OCI-LY7 (cell line): ENCODE data around the gene STON1. TPM values are rescaled to one million over a fixed set of nuclear protein-coding genes. Genes with fewer than 3 reads are reported as not detected.

ENCODE experiments used
- BruUV-seq: library from RNA; stranded (reverse); fragments of 400-500 nt; replicated peaks from 2 replicates; lab custom pipeline; 2021; lab: Mats Ljungman, UMichigan
- CTCF ChIA-PET: fragments of 300-600 bp; sonication (Branson Sonifier 250); formaldehyde crosslinking; loops from one replicate; lab custom pipeline; 2022; ENCODE audit warnings: antibody characterized with exemption; ENCODE audit not compliant: unreplicated experiment; lab: Charles Lee
- POLR2A ChIA-PET: fragments of 300-600 bp; sonication (Branson Sonifier 250); formaldehyde crosslinking; loops from one replicate; lab custom pipeline; 2022; ENCODE audit warnings: antibody characterized with exemption; lab: Charles Lee
- DNase-seq: peaks from one replicate; pipeline ENCODE4 v3.0.0-alpha.2; 2015; ENCODE audit warnings: low spot score
- H2AFZ ChIP-seq: fragments of 200-600 bp; sonication (generic), shearing (Covaris generic); 2 replicates; pipeline ENCODE4 v1.6.1; 2014; ENCODE audit warnings: mild to moderate bottlenecking, antibody characterized with exemption, low read length, moderate library complexity
- H3K27ac ChIP-seq: fragments of 200-600 bp; sonication (generic); 2 replicates; pipeline ENCODE4 v1.5.1; 2014; ENCODE audit warnings: mixed run types, low read depth, mild to moderate bottlenecking, moderate library complexity, low read length, inconsistent platforms; ENCODE audit not compliant: poor library complexity, severe bottlenecking
- H3K36me3 ChIP-seq: fragments of 200-600 bp; sonication (generic); 2 replicates; pipeline ENCODE4 v1.6.1; 2014; ENCODE audit warnings: mild to moderate bottlenecking, antibody characterized with exemption, low read length, moderate library complexity, mixed read lengths; ENCODE audit not compliant: insufficient read depth
- H3K4me1 ChIP-seq: fragments of 200-600 bp; sonication (generic); 2 replicates; pipeline ENCODE4 v1.5.1; 2014; ENCODE audit warnings: mild to moderate bottlenecking, low read length; ENCODE audit not compliant: insufficient read depth, poor library complexity, severe bottlenecking
- H3K4me2 ChIP-seq: fragments of 200-600 bp; sonication (generic); 2 replicates; pipeline ENCODE4 v1.6.1; 2014; ENCODE audit warnings: mild to moderate bottlenecking, low read length
- H3K4me3 ChIP-seq: fragments of 200-600 bp; sonication (generic); 2 replicates; pipeline ENCODE4 v1.5.1; 2014; ENCODE audit warnings: mild to moderate bottlenecking, low read depth, low read length; ENCODE audit not compliant: poor library complexity, severe bottlenecking
- H3K79me2 ChIP-seq: fragments of 200-600 bp; sonication (generic); 2 replicates; pipeline ENCODE4 v1.6.1; 2016; ENCODE audit warnings: low read depth, mild to moderate bottlenecking, low read length, moderate library complexity, mixed read lengths; ENCODE audit not compliant: insufficient read depth
- H3K9me2 ChIP-seq: fragments of 200-600 bp; sonication (generic); 2 replicates; pipeline ENCODE4 v1.6.1; 2016; ENCODE audit warnings: mild to moderate bottlenecking, low read length, mixed read lengths; ENCODE audit not compliant: insufficient read depth
- H3K9me3 ChIP-seq: fragments of 200-600 bp; sonication (generic); 2 replicates; pipeline ENCODE4 v1.6.1; 2014; ENCODE audit warnings: mild to moderate bottlenecking, mixed run types, low read length, mixed read lengths
- H4K20me1 ChIP-seq: fragments of 200-600 bp; sonication (generic); 2 replicates; pipeline ENCODE4 v1.6.1; 2014; ENCODE audit warnings: mild to moderate bottlenecking, antibody characterized with exemption, low read length, moderate library complexity, mixed read lengths; ENCODE audit not compliant: insufficient read depth
- CTCF ChIP-seq: fragments of 200-600 bp; sonication (generic); conservative IDR thresholded peaks from 2 replicates; pipeline ENCODE4 v1.5.1; 2014; ENCODE audit warnings: mild to moderate bottlenecking, antibody characterized with exemption, low read length, moderate library complexity, mixed read lengths
- EZH2phosphoT487 ChIP-seq: fragments of 200-600 bp; sonication (generic); IDR thresholded peaks from 2 replicates; pipeline ENCODE4 v1.6.1; 2018; ENCODE audit warnings: low read depth, borderline replicate concordance, mild to moderate bottlenecking, mixed run types, antibody characterized with exemption, low read length, moderate library complexity, mixed read lengths
- intact Hi-C: fragments of 100-400 bp; cut with micrococcal nuclease; formaldehyde crosslinking; loops from one replicate; pipeline ENCODE4 v1.10.0; 2022; ENCODE audit not compliant: unreplicated experiment
- total RNA-seq, 2 experiments: library from RNA; depleted of rRNA in 1 of 2; stranded (reverse); fragments of >200 nt in 1 of 2; shearing (Covaris generic) in 1 of 2; gene quantifications; 2 replicates each; pipeline ENCODE4 v1.2.3, GENCODE V29; 2014 to 2022

STON1 gene
- total RNA-seq, 2 experiments from 2014 or later, result 0.51 to 0.88 TPM

DNA sequence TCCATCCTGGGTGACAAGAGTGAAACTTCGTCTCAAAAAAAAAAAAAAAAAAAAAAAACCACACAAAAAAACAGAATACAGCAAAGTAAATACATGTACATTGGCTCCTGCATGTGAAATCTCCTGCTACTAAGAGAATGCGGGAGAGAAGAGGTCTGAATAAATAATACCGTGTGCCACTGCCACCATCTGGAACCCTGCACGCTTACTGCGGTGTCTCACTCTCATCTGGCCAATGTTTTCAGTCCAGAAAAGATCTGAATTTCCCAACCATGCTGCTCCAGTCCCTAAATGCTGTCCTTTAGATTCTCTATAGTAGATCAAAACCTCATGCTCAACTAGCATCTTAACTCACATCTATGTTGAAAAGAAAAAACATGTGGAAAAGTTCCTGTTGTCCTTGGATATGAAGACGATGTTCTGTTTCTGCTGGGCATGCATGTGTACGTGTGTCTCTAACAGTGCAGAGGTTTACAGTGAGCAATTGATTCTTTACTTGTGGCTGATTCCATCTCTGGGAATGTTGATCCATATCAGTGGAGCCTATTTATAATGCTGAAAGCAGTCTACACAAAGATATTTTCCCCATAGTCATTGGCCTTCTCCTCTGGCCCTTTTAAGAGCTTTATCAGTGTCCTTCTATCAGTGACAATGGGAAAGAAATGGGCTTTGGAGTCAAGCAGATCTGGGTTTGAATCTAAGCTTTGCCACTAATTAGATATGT is 11.9 kb downstream of the STON1 start:
- Histone ChIP-seq H4K20me1 (no peaks in the 10 kb centered on the region), H2AFZ (no peak overlapping the region), H3K36me3 (no peaks in the 10 kb centered on the region), H3K79me2 (no peaks in the 10 kb centered on the region), H3K4me3 (no peak overlapping the region), H3K9me2 (no peaks in the 10 kb centered on the region), H3K9me3 (no peaks in the 10 kb centered on the region), H3K4me1 (no peaks in the 10 kb centered on the region), H3K27ac (no peak overlapping the region), H3K4me2 (no peak overlapping the region)
- no peak for TF ChIP-seq EZH2phosphoT487
- CTCF ChIA-PET, result no interaction called here
- no peak for DNase-seq
- POLR2A ChIA-PET, result interaction anchor here (0.7 kb wide), 1 partner anchor 23 kb away, joined by 3 read pairs; no protein-coding TSS in a partner anchor
- no TSS peak for BruUV-seq
- intact Hi-C loops, result no loop called here

- H3K36me3 ChIP-seq, result no peaks in the 10 kb centered on the region
- BruUV-seq, result no TSS peak
- H3K4me1 ChIP-seq, result no peaks in the 10 kb centered on the region
- no peaks in the 10 kb centered on the region for H4K20me1 ChIP-seq
- TF ChIP-seq CTCF (no peak), EZH2phosphoT487 (no peak)
- no peak overlapping the region for H3K4me3 ChIP-seq
- H3K27ac ChIP-seq, result no peak overlapping the region
- CTCF ChIA-PET, result no interaction called here
- no peaks in the 10 kb centered on the region for H3K79me2 ChIP-seq
- H3K9me3 ChIP-seq, result no peaks in the 10 kb centered on the region
- H3K4me2 ChIP-seq, result no peak overlapping the region
- POLR2A ChIA-PET, result interaction anchor here (0.6 kb wide), 1 partner anchor 20 kb away, joined by 5 read pairs; no protein-coding TSS in a partner anchor
- H2AFZ ChIP-seq, result no peak overlapping the region
- intact Hi-C loops, result no loop called here
- DNase-seq, result no peak
- H3K9me2 ChIP-seq, result no peaks in the 10 kb centered on the region
Measured at GRCh38 chr2:48543895-48544294, 13.9 kb downstream of the STON1 start.

DNA sequence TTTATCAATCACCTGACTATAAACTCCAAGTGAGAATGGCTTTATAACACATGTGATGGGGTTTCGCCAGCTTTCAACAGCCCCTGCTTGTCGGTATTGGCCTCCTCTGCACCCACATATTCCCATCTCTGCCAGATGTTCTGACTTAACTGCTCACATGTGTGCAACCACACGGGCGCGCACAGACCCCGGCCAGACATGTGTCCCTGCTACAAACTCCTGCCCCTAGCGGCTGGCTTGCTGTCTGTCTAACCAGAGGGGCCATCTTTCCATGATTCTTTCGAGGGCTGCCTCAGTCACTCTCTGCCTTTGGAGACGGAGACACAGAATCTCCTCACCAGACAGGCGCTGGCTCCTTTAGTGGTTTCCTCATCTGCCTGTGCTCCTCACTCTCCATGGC is 15.3 kb downstream of the STON1 start:
- no peaks in the 10 kb centered on the region for H3K79me2 ChIP-seq
- H3K4me1 ChIP-seq, result no peaks in the 10 kb centered on the region
- no TSS peak for BruUV-seq
- ChIA-PET POLR2A (no interaction called here), CTCF (no interaction called here)
- H2AFZ ChIP-seq, result no peak overlapping the region
- intact Hi-C loops, result no loop called here
- DNase-seq, result no peak
- no peak for TF ChIP-seq EZH2phosphoT487
- no peak for TF ChIP-seq CTCF
- H3K27ac ChIP-seq, result no peak overlapping the region
- H3K36me3 ChIP-seq, result no peaks in the 10 kb centered on the region
- no peaks in the 10 kb centered on the region for H4K20me1 ChIP-seq
- no peaks in the 10 kb centered on the region for H3K9me3 ChIP-seq
- no peaks in the 10 kb centered on the region for H3K9me2 ChIP-seq
- no peak overlapping the region for H3K4me3 ChIP-seq
- no peak overlapping the region for H3K4me2 ChIP-seq
